GM23248 (cell line): ENCODE results near the gene MAGI1.

Experiments used
- EZH2 ChIP-seq: fragments of 200-600 bp; sonication (generic); IDR thresholded peaks from 2 replicates; pipeline ENCODE4 v1.6.1; 2018; ENCODE audit warnings: antibody characterized with exemption, mild to moderate bottlenecking; ENCODE audit not compliant: insufficient read depth, poor library complexity, severe bottlenecking
- EZH2phosphoT487 ChIP-seq: fragments of 200-600 bp; sonication (generic); IDR thresholded peaks from 2 replicates; pipeline ENCODE4 v1.6.1; 2018; ENCODE audit warnings: antibody characterized with exemption, moderate library complexity, mild to moderate bottlenecking, low read depth; ENCODE audit not compliant: insufficient read depth

GRCh38 chr3:65639444-65639843, 399.3 kb downstream of the MAGI1 start:
- TF ChIP-seq EZH2 (no peak), EZH2phosphoT487 (no peak)
